AG08396 (cell line): ENCODE results near the gene MDGA2.

Experiments
- DNase-seq: peaks from one replicate; pipeline ENCODE4 v3.0.0; 2012; ENCODE audit warnings: low spot score, mixed read lengths

MDGA2 gene

GRCh38 chr14:47485421-47485820, 190.0 kb downstream of the MDGA2 start:
- DNase-seq: no peak

GRCh38 chr14:47483449-47483848, 192.0 kb downstream of the MDGA2 start:
- DNase-seq: no peak

GRCh38 chr14:47471075-47471474, 204.3 kb downstream of the MDGA2 start:
- no peak for DNase-seq

GRCh38 chr14:47466916-47467315, 208.5 kb downstream of the MDGA2 start:
- no peak for DNase-seq

GRCh38 chr14:47454025-47454424, 221.4 kb downstream of the MDGA2 start:
- no peak for DNase-seq

- DNase-seq: no peak
These were observed 228.3 kb downstream of the MDGA2 start for GRCh38 chr14:47447076-47447475.

- no peak for DNase-seq
These were observed 233.2 kb downstream of the MDGA2 start for GRCh38 chr14:47442211-47442610.

- no peak for DNase-seq
These were observed 235.5 kb downstream of the MDGA2 start for GRCh38 chr14:47439953-47440352.

- no peak for DNase-seq
These were observed 236.7 kb downstream of the MDGA2 start for GRCh38 chr14:47438650-47439140.

- no peak for DNase-seq
These were observed 240.0 kb downstream of the MDGA2 start for GRCh38 chr14:47435331-47435965.

- no peak for DNase-seq
These were observed 247.8 kb downstream of the MDGA2 start for GRCh38 chr14:47427629-47428028.

- no peak for DNase-seq
These were observed 250.1 kb downstream of the MDGA2 start for GRCh38 chr14:47425302-47425701.

GRCh38 chr14:47422191-47422590, 253.2 kb downstream of the MDGA2 start:
- DNase-seq: no peak

GRCh38 chr14:47411523-47411922, 263.9 kb downstream of the MDGA2 start:
- no peak for DNase-seq

GRCh38 chr14:47392326-47392725, 283.1 kb downstream of the MDGA2 start:
- DNase-seq: no peak

- no peak for DNase-seq
These were observed 284.4 kb downstream of the MDGA2 start for GRCh38 chr14:47390831-47391504.

- DNase-seq: no peak
These were observed 285.9 kb downstream of the MDGA2 start for GRCh38 chr14:47389535-47389934.

GRCh38 chr14:47366006-47366405, 309.4 kb downstream of the MDGA2 start:
- no peak for DNase-seq

GRCh38 chr14:47365233-47365632, 310.2 kb downstream of the MDGA2 start:
- no peak for DNase-seq

GRCh38 chr14:47353186-47353585, 322.2 kb downstream of the MDGA2 start:
- DNase-seq: no peak

- no peak for DNase-seq
These were observed 328.6 kb downstream of the MDGA2 start for GRCh38 chr14:47346849-47347248.

- DNase-seq: no peak
These were observed 330.4 kb downstream of the MDGA2 start for GRCh38 chr14:47345016-47345415.

- no peak for DNase-seq
These were observed 342.5 kb downstream of the MDGA2 start for GRCh38 chr14:47332939-47333338.

- DNase-seq: no peak
These were observed 343.3 kb downstream of the MDGA2 start for GRCh38 chr14:47332106-47332505.
